ENCODE measurements around the gene PCDHB14.

DNA sequence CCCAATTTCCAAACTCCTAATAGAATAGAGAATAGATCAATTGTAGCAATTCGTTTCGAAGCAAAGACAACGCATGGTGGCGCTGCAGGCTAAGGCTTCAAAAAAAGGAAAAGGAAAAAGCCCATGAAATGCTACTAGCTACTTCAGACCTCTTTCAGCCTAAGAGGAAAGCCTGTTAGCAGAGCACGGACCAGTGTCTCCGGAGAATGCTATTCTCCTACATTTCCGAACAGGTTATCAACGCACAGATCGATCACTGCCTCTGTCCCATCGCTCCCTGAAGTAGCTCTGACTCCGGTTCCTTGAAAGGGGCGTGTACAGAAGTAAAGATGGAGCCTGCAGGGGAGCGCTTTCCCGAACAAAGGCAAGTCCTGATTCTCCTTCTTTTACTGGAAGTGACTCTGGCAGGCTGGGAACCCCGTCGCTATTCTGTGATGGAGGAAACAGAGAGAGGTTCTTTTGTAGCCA is 22.1 kb downstream of the PCDHB14 start, which contains the start of gene PCDHB15:
- TF ChIP-seq, protein P1, sequence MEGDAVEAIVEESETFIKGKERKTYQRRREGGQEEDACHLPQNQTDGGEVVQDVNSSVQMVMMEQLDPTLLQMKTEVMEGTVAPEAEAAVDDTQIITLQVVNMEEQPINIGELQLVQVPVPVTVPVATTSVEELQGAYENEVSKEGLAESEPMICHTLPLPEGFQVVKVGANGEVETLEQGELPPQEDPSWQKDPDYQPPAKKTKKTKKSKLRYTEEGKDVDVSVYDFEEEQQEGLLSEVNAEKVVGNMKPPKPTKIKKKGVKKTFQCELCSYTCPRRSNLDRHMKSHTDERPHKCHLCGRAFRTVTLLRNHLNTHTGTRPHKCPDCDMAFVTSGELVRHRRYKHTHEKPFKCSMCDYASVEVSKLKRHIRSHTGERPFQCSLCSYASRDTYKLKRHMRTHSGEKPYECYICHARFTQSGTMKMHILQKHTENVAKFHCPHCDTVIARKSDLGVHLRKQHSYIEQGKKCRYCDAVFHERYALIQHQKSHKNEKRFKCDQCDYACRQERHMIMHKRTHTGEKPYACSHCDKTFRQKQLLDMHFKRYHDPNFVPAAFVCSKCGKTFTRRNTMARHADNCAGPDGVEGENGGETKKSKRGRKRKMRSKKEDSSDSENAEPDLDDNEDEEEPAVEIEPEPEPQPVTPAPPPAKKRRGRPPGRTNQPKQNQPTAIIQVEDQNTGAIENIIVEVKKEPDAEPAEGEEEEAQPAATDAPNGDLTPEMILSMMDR (IDR thresholded peaks at IDR 0.05; ENCODE audit: insufficient read depth, low read length): no peak
- TF ChIP-seq, protein P2, sequence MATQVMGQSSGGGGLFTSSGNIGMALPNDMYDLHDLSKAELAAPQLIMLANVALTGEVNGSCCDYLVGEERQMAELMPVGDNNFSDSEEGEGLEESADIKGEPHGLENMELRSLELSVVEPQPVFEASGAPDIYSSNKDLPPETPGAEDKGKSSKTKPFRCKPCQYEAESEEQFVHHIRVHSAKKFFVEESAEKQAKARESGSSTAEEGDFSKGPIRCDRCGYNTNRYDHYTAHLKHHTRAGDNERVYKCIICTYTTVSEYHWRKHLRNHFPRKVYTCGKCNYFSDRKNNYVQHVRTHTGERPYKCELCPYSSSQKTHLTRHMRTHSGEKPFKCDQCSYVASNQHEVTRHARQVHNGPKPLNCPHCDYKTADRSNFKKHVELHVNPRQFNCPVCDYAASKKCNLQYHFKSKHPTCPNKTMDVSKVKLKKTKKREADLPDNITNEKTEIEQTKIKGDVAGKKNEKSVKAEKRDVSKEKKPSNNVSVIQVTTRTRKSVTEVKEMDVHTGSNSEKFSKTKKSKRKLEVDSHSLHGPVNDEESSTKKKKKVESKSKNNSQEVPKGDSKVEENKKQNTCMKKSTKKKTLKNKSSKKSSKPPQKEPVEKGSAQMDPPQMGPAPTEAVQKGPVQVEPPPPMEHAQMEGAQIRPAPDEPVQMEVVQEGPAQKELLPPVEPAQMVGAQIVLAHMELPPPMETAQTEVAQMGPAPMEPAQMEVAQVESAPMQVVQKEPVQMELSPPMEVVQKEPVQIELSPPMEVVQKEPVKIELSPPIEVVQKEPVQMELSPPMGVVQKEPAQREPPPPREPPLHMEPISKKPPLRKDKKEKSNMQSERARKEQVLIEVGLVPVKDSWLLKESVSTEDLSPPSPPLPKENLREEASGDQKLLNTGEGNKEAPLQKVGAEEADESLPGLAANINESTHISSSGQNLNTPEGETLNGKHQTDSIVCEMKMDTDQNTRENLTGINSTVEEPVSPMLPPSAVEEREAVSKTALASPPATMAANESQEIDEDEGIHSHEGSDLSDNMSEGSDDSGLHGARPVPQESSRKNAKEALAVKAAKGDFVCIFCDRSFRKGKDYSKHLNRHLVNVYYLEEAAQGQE (IDR thresholded peaks at IDR 0.05; ENCODE audit: insufficient replicate concordance, low read depth): no peak
